Activated CD4-positive, alpha-beta memory T cell treated with anti-CD3 and anti-CD28 coated beads, Interleukin-2, amount 10 ng/mL, durations not matched to agents 7 days and 5 days (primary cell): ENCODE data around the gene TMEM120B. TPM values are rescaled to one million over a fixed set of nuclear protein-coding genes. Genes with fewer than 3 reads are reported as not detected.

Source experiments
- CTCF ChIA-PET: fragments of 350-600 bp; sonication (Branson Sonifier 250); formaldehyde crosslinking; loops from one replicate; lab custom pipeline; 2021; ENCODE audit warnings: antibody characterized with exemption, inconsistent platforms; lab: Charles Lee
- POLR2A ChIA-PET: fragments of 350-600 bp; sonication (Branson Sonifier 250); formaldehyde crosslinking; loops from one replicate; lab custom pipeline; 2021; ENCODE audit warnings: antibody characterized with exemption; lab: Charles Lee
- DNase-seq: peaks from one replicate; pipeline ENCODE4 v3.0.0-alpha.2; 2020
- H3K27ac Mint-ChIP-seq: one replicate; pipeline ENCODE4 v1.8.0; 2021; ENCODE audit warnings: mild to moderate bottlenecking, mixed read lengths
- H3K27me3 Mint-ChIP-seq: one replicate; pipeline ENCODE4 v1.8.0; 2021; ENCODE audit warnings: mixed read lengths
- H3K36me3 Mint-ChIP-seq: one replicate; pipeline ENCODE4 v1.8.0; 2021; ENCODE audit warnings: low read depth, mixed read lengths
- H3K4me1 Mint-ChIP-seq: one replicate; pipeline ENCODE4 v1.8.0; 2021; ENCODE audit warnings: mixed read lengths
- H3K4me3 Mint-ChIP-seq: one replicate; pipeline ENCODE4 v1.8.0; 2021; ENCODE audit warnings: mild to moderate bottlenecking, mixed read lengths
- H3K9me3 Mint-ChIP-seq: one replicate; pipeline ENCODE4 v1.8.0; 2021; ENCODE audit warnings: mixed read lengths
- total RNA-seq, 2 experiments: library from RNA; stranded (reverse); gene quantifications; one replicate each; pipeline ENCODE4 v1.2.3, GENCODE V29; 2021

TMEM120B gene
- total RNA-seq, 2 experiments from 2014 or later: 5.1 to 5.8 TPM

DNA sequence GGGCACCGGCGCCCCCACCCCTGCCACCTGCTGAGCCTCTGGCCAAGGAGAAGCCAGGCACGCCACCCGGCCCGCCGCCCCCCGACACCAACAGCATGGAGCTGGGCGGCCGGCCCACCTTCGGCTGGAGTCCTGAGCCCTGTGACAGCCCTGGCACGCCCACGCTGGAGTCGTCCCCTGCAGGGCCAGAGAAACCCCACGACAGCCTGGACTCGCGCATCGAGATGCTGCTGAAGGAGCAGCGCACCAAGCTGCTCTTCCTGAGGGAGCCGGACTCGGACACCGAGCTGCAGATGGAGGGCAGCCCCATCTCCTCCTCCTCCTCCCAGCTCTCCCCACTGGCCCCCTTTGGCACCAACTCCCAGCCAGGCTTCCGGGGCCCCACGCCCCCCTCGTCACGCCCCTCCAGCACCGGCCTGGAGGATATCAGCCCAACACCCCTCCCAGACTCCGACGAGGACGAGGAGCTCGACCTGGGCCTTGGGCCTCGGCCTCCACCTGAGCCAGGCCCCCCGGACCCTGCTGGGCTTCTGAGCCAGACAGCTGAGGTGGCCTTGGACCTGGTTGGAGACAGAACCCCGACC lies 97.8 kb downstream of the TMEM120B start:
- peaks cover 65% of the 10 kb centered on the region for H3K4me1 Mint-ChIP-seq
- POLR2A ChIA-PET: interaction anchor here (1.1 to 27.1 kb wide), 2 partner anchors 23 to 219 kb away, joined by 3 to 1170 read pairs; partner anchors contain the start of gene RHOF
- H3K27me3 Mint-ChIP-seq: no peaks in the 10 kb centered on the region
- H3K9me3 Mint-ChIP-seq: no peaks in the 10 kb centered on the region
- peaks cover 56% of the 10 kb centered on the region for H3K36me3 Mint-ChIP-seq
- CTCF ChIA-PET: interaction anchor here (1.2 to 14.5 kb wide), 5 partner anchors 8 to 78 kb away, joined by 3 to 683 read pairs (median 38); partner anchors contain the start of genes PSMD9, RHOF and SETD1B
- H3K4me3 Mint-ChIP-seq: no peak overlapping the region
- H3K27ac Mint-ChIP-seq: no peak overlapping the region
- no peak for DNase-seq

DNA sequence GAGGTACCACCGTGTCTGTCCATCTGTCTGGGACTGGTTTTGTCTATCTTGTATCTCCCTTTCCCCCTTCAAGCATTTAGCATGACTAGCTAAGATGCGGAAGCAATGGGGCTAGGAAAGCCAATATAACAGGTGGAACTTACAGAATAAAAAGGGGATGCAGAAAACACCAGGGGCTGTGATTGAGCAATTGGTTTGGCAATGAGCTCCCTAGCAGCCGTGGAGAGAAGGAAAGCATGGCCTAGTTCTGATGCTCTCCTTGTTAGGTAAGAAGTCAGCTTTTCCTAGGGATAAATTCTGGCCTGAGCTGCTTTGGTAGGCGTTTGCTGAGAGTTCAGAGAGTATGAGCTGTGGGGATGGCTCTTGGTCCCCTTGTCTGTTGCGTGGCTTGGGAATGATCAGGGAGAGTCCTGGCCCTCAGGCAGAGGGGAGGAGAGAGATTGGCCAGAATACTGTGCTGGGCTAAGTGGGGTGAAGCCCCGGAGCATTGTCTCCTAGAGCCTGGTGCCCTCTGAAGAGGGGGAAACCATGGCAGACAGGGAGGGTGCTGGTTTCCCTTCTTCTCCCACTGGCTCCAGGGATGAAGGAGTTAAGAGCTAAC lies 98.4 kb downstream of the TMEM120B start:
- Mint-ChIP-seq H3K9me3 (no peaks in the 10 kb centered on the region), H3K4me3 (peak overlapping the region; percentile 81), H3K36me3 (peaks cover 54% of the 10 kb centered on the region), H3K4me1 (peaks cover 63% of the 10 kb centered on the region), H3K27ac (peak overlapping the region; percentile 48), H3K27me3 (no peaks in the 10 kb centered on the region)
- ChIA-PET POLR2A (interaction anchor here (1.1 to 27.1 kb wide), 6 partner anchors 24 to 411 kb away, joined by 3 to 1170 read pairs (median 4); partner anchors contain the start of genes PSMD9 and RHOF), CTCF (interaction anchor here (0.6 to 14.5 kb wide), 14 partner anchors 9 to 1069 kb away, joined by 3 to 683 read pairs (median 4); partner anchors contain the start of genes PSMD9, RHOF and SETD1B)
- no peak for DNase-seq

DNA sequence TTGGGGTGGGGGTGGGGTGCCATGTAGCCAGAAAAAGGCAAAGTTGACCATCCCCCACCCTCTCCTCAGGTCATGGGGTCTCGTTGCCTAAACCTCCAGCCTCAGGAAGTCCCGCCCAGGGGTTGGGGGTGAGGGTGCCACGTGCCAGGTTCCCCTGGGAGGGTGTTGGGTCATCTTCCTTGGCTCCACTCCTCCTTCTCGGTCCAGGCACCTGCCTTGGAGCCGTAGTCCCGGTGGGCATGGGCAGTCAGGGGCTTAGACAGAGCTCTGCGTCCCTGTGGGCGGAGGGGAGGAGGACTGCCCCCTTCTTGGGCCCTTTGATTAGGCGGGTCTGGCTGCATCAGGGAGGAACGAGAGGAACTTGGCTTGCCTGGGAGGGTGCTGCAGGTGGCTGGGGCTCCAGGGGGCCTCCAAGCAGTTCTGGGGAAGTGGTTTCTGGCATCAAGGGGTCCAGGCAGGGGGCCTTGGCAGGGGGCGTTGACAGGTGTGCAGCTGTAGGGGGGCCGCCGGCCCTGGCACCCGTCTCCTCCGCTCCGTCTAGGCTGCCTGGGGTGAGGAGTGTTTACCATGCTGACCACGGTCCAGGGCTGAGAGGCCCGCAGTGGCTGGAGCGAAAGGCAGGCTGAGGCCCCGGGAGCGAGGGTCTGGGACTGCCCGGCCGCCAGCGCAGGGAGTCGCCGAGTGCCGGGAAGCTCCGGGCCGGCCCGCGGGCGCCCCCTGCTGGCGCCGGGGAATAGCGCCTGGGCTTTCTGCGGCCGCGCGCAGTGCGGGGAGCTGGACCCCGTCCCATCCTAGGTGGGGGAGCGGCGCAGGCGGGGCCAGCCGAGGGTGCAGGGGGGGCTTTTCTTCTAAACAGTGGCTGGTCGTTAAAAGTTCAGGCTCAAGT lies 99.1 kb downstream of the TMEM120B start:
- no peaks in the 10 kb centered on the region for H3K9me3 Mint-ChIP-seq
- CTCF ChIA-PET: interaction anchor here (0.6 to 14.5 kb wide), 24 partner anchors 9 to 1070 kb away, joined by 3 to 683 read pairs (median 4); partner anchors contain the start of genes CFAP251, PSMD9, RHOF and SETD1B
- POLR2A ChIA-PET: interaction anchor here (0.6 to 27.1 kb wide), 7 partner anchors 24 to 411 kb away, joined by 3 to 1170 read pairs (median 4); partner anchors contain the start of genes PSMD9 and RHOF
- H3K27ac Mint-ChIP-seq: peak overlapping the region; percentile 61
- peak; percentile 73 for DNase-seq
- H3K36me3 Mint-ChIP-seq: peaks cover 54% of the 10 kb centered on the region
- H3K4me3 Mint-ChIP-seq: peak overlapping the region; percentile 81
- H3K4me1 Mint-ChIP-seq: peaks cover 57% of the 10 kb centered on the region
- H3K27me3 Mint-ChIP-seq: no peaks in the 10 kb centered on the region

DNA sequence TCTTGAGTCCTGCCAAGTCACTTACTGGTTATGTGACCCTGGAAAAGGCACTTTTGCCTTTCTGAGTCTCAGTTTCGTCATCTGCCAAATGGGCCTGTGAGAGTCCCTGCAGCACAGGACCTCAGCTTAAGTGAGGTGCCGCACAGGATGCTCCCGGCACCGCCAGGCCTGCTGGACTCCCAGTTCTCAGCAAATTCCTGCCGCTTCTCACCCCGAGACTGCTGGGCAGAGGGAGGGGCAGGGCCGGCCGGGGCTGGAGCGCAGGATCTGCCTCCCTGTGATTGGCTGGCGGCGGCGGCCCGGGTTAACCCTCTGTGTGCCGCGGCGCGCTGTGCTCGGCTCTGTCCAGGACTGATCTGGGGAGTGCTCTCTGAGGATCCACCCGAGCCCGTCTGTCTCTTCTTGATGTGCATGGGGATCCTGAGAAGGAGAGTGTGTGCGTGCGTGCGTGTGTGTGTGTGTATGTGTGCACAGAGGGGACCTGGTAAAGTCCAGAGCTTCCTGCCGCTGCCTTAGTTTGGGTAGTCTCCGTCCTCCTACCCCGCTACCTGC lies 99.8 kb downstream of the TMEM120B start:
- H3K27ac Mint-ChIP-seq: peak overlapping the region; percentile 61
- ChIA-PET POLR2A (interaction anchor here (0.6 to 27.1 kb wide), 5 partner anchors 25 to 185 kb away, joined by 3 to 1170 read pairs (median 4); partner anchors contain the start of genes PSMD9 and RHOF), CTCF (interaction anchor here (0.6 to 14.5 kb wide), 21 partner anchors 10 to 629 kb away, joined by 3 to 683 read pairs (median 5); partner anchors contain the start of genes CFAP251, PSMD9, RHOF and SETD1B)
- H3K27me3 Mint-ChIP-seq: no peaks in the 10 kb centered on the region
- DNase-seq: peak; percentile 54
- peaks cover 51% of the 10 kb centered on the region for H3K4me1 Mint-ChIP-seq
- H3K4me3 Mint-ChIP-seq: peak overlapping the region; percentile 81
- H3K9me3 Mint-ChIP-seq: no peaks in the 10 kb centered on the region
- H3K36me3 Mint-ChIP-seq: peaks cover 55% of the 10 kb centered on the region

DNA sequence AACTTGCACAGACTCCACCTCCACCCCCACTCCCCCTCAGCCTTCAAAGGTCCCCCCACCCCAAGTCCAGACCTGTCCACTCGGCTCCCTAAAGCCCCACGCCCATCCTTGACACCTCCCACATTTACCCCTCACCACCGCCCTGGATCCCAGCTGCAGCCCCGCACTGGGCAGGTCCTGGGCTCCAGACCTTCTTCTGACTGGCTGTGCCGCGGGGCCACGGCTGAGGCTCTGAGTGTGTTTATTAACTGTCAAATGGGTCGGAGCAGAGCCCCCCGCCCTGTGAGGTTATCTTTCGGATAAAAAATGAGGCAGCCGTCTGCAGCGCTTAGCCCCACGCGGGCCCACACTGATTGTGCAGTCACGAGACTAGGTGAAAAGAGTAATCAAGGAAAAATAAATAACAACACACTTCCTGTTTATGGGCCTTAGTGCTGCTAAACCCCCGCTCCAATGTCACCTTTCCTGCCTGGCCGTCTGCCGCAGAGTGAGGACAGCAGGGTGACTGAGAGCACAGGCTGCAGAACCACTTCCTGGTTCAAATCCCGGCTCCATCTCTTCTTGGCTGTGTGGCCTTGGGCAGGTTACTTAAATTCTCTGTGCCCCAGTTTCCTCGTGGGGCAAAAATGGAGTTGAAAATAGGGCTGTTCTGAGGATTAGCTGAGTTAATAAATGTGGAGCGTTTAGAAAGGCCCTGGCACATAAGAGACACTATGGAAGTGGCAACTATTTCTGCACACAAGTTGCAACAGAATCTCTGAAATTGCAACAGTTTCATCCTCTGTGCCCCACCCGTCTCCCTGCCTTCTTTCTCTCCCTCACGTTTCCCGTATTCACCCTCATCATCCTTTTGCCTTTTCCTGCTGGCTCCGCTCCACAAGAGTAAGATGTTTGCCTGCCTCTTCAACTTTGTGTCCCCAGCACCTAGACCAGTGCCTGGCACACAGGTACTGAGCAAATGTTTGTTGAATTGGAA lies 100.7 kb downstream of the TMEM120B start:
- CTCF ChIA-PET: interaction anchor here (0.9 to 14.5 kb wide), 6 partner anchors 11 to 106 kb away, joined by 3 to 683 read pairs (median 25); partner anchors contain the start of genes CFAP251, PSMD9, RHOF and SETD1B
- peak; percentile 37 for DNase-seq
- peaks cover 61% of the 10 kb centered on the region for H3K36me3 Mint-ChIP-seq
- H3K27me3 Mint-ChIP-seq: no peaks in the 10 kb centered on the region
- no peaks in the 10 kb centered on the region for H3K9me3 Mint-ChIP-seq
- H3K4me3 Mint-ChIP-seq: peak overlapping the region; percentile 81
- H3K4me1 Mint-ChIP-seq: peaks cover 47% of the 10 kb centered on the region
- POLR2A ChIA-PET: interaction anchor here (1.8 to 27.1 kb wide), 2 partner anchors 26 to 75 kb away, joined by 8 to 1170 read pairs; partner anchors contain the start of genes PSMD9 and RHOF
- peak overlapping the region; percentile 73 for H3K27ac Mint-ChIP-seq

DNA sequence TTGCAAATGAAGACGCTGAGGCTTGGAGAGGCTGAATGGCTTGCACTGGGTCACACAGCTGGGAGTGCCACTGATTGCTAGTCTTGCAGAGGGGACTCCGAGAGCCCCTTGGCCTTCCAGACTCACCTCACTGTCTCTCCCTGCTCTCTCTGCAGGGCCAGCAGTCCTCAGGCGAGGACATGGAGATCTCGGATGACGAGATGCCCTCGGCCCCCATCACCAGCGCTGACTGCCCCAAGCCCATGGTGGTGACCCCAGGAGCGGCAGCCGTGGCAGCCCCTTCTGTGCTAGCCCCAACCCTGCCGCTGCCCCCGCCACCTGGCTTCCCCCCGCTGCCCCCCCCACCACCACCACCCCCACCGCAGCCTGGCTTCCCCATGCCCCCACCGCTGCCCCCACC lies 101.4 kb downstream of the TMEM120B start:
- ChIA-PET POLR2A (interaction anchor here (27.1 kb wide), 1 partner anchor 27 kb away, joined by 1170 read pairs; the partner anchor contains the start of gene RHOF), CTCF (interaction anchor here (14.5 kb wide), 1 partner anchor 23 kb away, joined by 683 read pairs; the partner anchor contains the start of gene RHOF)
- Mint-ChIP-seq H3K4me3 (no peak overlapping the region), H3K27me3 (no peaks in the 10 kb centered on the region), H3K9me3 (no peaks in the 10 kb centered on the region), H3K27ac (peak overlapping the region; percentile 73), H3K36me3 (peaks cover 57% of the 10 kb centered on the region), H3K4me1 (peaks cover 43% of the 10 kb centered on the region)
- no peak for DNase-seq

DNA sequence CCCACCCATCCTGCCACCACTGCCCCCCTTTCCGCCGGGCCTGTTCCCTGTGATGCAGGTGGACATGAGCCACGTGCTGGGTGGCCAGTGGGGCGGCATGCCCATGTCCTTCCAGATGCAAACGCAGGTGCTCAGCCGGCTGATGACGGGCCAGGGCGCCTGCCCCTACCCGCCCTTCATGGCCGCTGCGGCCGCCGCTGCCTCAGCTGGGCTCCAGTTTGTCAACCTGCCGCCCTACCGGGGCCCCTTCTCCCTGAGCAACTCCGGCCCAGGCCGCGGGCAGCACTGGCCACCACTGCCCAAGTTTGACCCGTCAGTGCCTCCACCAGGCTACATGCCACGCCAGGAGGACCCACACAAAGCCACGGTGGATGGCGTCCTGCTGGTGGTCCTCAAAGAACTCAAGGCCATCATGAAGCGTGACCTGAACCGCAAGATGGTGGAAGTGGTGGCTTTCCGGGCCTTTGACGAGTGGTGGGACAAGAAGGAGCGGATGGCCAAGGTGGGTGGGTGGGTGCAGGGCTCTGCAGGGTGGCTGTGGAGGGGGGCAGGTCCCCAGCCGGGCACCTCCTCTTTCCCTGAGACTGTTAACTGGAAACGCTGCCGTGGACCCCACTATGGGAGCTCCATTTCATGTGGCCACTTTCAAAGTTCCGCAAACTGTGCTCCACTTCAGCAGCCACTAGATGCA lies 102.0 kb downstream of the TMEM120B start:
- H3K9me3 Mint-ChIP-seq: no peaks in the 10 kb centered on the region
- ChIA-PET POLR2A (interaction anchor here (1.3 to 27.1 kb wide), 3 partner anchors 8 to 27 kb away, joined by 3 to 1170 read pairs (median 9); partner anchors contain the start of gene RHOF), CTCF (interaction anchor here (2.5 kb wide), 1 partner anchor 20 kb away, joined by 14 read pairs; no protein-coding TSS in a partner anchor)
- H3K36me3 Mint-ChIP-seq: peaks cover 56% of the 10 kb centered on the region
- no peaks in the 10 kb centered on the region for H3K27me3 Mint-ChIP-seq
- H3K4me3 Mint-ChIP-seq: no peak overlapping the region
- no peak overlapping the region for H3K27ac Mint-ChIP-seq
- H3K4me1 Mint-ChIP-seq: peaks cover 37% of the 10 kb centered on the region
- DNase-seq: no peak

DNA sequence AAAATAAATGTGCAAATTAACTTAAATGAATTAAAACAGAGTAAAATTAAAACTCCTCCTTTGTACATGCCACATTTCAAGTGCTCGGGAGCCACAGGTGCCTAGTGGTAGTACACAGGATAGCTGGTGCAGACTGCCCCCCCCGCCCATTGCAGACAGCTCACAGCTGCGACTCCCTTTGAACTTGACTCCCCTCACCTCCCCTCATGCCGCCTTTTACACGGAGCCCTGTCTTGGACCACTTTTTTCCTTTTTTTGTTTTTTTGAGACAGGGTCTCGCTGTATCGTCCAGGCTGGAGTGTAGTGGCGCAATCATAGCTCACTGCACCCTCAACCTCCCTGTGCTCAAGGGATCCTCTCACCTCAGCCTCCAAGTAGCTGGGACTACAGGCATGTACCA lies 102.7 kb downstream of the TMEM120B start:
- no peak for DNase-seq

DNA sequence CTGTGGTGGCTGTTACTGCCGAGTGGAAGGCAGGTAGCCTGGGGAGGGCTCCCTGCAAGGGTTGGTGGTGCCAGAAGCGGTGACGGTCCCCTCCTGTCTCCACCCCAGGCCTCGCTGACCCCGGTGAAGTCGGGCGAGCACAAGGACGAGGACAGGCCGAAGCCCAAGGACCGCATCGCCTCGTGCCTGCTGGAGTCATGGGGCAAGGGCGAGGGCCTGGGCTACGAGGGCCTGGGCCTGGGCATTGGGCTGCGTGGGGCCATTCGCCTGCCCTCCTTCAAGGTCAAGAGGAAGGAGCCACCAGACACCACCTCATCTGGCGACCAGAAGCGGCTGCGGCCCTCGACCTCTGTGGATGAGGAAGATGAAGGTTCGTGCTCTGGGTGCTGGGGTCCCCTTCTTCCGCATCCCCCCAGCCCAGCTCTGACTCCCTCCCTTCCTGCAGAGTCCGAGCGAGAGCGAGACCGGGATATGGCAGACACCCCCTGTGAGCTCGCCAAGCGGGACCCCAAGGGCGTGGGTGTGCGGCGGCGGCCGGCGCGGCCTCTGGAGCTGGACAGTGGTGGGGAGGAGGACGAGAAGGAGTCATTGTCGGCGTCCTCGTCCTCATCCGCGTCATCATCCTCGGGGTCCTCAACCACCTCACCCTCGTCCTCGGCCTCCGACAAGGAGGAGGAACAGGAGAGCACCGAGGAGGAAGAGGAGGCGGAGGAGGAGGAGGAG lies 104.5 kb downstream of the TMEM120B start:
- CTCF ChIA-PET: interaction anchor here (2.5 kb wide), 1 partner anchor 22 kb away, joined by 14 read pairs; no protein-coding TSS in a partner anchor
- no peak overlapping the region for H3K27ac Mint-ChIP-seq
- no peak overlapping the region for H3K4me3 Mint-ChIP-seq
- H3K27me3 Mint-ChIP-seq: no peaks in the 10 kb centered on the region
- POLR2A ChIA-PET: interaction anchor here (0.9 kb wide), 1 partner anchor 17 kb away, joined by 3 read pairs; no protein-coding TSS in a partner anchor
- H3K9me3 Mint-ChIP-seq: no peaks in the 10 kb centered on the region
- H3K36me3 Mint-ChIP-seq: peaks cover 50% of the 10 kb centered on the region
- H3K4me1 Mint-ChIP-seq: peaks cover 22% of the 10 kb centered on the region
- no peak for DNase-seq

More for the DNA sequence above, 102.7 kb downstream of the TMEM120B start:
- Mint-ChIP-seq H3K36me3 (peaks cover 53% of the 10 kb centered on the region), H3K27me3 (no peaks in the 10 kb centered on the region), H3K27ac (peak overlapping the region; percentile 44), H3K4me1 (peaks cover 36% of the 10 kb centered on the region), H3K4me3 (no peak overlapping the region), H3K9me3 (no peaks in the 10 kb centered on the region)
- POLR2A ChIA-PET: interaction anchor here (0.8 to 1.9 kb wide), 3 partner anchors 9 to 20 kb away, joined by 3 to 9 read pairs (median 3); no protein-coding TSS in a partner anchor
- CTCF ChIA-PET: interaction anchor here (2.5 kb wide), 1 partner anchor 21 kb away, joined by 14 read pairs; no protein-coding TSS in a partner anchor

DNA sequence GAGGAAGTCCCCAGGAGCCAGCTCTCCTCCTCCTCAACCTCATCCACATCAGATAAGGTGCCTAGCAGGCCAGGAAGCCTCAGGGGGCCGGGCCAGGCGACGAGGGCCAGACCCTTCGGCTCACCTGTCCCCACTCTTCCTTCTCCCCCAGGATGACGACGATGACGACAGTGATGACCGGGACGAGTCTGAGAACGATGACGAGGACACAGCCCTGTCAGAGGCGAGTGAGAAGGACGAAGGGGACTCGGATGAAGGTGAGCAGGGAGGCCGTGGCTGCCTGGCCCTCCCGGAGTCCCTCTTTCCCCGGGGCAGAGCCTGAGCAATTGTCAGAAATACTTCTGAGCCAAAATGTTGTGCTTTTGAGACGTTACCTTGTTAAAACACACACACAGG lies 105.1 kb downstream of the TMEM120B start:
- Mint-ChIP-seq H3K27ac (no peak overlapping the region), H3K36me3 (peaks cover 49% of the 10 kb centered on the region), H3K4me1 (peaks cover 18% of the 10 kb centered on the region), H3K9me3 (no peaks in the 10 kb centered on the region), H3K27me3 (no peaks in the 10 kb centered on the region), H3K4me3 (no peak overlapping the region)
- no peak for DNase-seq
- CTCF ChIA-PET: no interaction called here
- POLR2A ChIA-PET: interaction anchor here (0.9 kb wide), 1 partner anchor 18 kb away, joined by 3 read pairs; no protein-coding TSS in a partner anchor
